Fibroblast of mammary gland (primary cell): Measurements from ENCODE around the gene ZBED5.

ENCODE experiments used
- DNase-seq: peaks from one replicate; pipeline ENCODE4 v3.0.0-alpha.2; 2010; ENCODE audit warnings: low read depth
- H3K4me3 ChIP-seq: 2 replicates; pipeline ENCODE4 v1.5.1; 2011; ENCODE audit warnings: low read depth, mild to moderate bottlenecking, low read length, moderate library complexity; ENCODE audit not compliant: control insufficient read depth
- CTCF ChIP-seq: conservative IDR thresholded peaks from 2 replicates; pipeline ENCODE4 v1.5.1; 2011; ENCODE audit warnings: low read depth, low read length, inconsistent platforms; ENCODE audit not compliant: control insufficient read depth, insufficient read depth

The ZBED5 gene

GRCh38 chr11:10865837-10866270 is 8.0 kb upstream of the ZBED5 start:
- no peak for TF ChIP-seq CTCF
- DNase-seq = no peak
- H3K4me3 ChIP-seq = no peak overlapping the region

GRCh38 chr11:10864688-10865087 is 6.8 kb upstream of the ZBED5 start:
- H3K4me3 ChIP-seq = no peak overlapping the region
- no peak for TF ChIP-seq CTCF
- no peak for DNase-seq

DNA sequence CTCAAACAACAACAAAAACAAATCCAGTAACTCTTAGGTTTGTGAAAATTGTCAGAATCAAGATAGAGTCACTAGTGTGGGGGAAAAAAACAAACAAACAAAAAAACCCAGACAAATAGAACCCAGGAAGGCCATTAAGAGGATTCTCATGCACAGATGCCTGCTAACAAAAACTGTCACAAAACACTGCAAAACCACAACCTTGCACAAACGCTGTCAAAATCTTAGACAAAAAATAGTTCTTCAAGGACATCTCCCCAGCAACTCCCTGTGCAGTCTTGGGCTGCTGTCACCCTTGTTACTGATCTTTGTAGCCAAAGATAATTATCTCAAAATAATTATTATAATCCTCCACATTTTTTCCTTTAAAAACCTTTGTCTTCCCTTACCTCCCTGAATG is 4.6 kb upstream of the ZBED5 start:
- DNase-seq = no peak
- no peak overlapping the region for H3K4me3 ChIP-seq
- TF ChIP-seq CTCF = no peak

DNA sequence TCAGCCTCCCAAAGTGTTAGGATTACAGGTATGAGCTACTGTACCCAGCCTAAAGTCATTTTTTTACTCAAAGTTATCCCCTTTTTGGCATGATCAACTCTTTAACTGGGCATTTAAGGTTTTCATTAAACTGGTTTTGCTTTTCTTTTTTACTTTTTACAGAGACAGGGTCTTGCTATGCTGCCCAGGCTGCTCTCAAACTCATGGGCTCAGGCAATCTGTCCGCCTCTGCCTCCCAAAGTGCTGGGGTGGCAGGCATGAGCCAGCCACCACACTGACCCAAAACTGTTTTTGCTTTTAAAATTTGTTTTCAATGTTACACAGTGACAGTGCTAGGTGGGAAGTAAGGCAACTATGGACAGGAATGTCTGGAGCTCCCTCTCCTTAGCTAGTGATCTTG is 3.9 kb upstream of the ZBED5 start:
- TF ChIP-seq CTCF = no peak
- DNase-seq = no peak
- H3K4me3 ChIP-seq = no peak overlapping the region

DNA sequence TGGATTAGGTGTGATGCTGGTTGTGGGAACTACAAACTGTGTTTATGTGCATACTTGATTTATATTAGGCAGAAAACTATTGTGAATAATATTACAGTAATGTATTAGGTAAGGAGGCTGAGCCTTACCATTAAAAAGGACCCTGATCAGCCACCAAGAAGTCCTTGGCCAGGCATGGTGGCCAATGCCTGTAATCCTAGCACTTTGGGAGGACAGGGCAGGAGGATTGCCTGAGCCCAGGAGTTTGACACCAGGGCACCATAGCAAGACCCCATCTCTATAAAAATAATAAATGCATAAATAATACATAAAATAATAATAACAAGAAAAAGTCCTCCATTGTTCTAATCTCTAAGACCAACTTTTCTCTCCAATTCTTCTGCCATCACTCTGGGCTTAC is 3.2 kb upstream of the ZBED5 start:
- H3K4me3 ChIP-seq = no peak overlapping the region
- DNase-seq = no peak
- TF ChIP-seq CTCF = no peak

GRCh38 chr11:10858439-10859325 is 829 bp upstream of the ZBED5 start:
- peak; percentile 39 for DNase-seq
- peak overlapping the region; percentile 89 for H3K4me3 ChIP-seq
- TF ChIP-seq CTCF = no peak
